ENCODE measurements around the gene LRRC17.
"Not testable (repeated sequence)": the region's sequence is repeated elsewhere in the genome, so short reads cannot be mapped to it uniquely, and the experiment has no call there.

LRRC17 gene

GRCh38 chr7:102897856-102898531, 14.8 kb upstream of the LRRC17 start:
- DNase-seq, result no peak

GRCh38 chr7:102898532-102898859, 14.3 kb upstream of the LRRC17 start:
- DNase-seq, result no peak

- DNase-seq, result not testable (repeated sequence)
Measured at GRCh38 chr7:102902052-102902451, 10.7 kb upstream of the LRRC17 start.

GRCh38 chr7:102903576-102903975, 9.2 kb upstream of the LRRC17 start:
- not testable (repeated sequence) for DNase-seq

GRCh38 chr7:102908676-102909075, 4.1 kb upstream of the LRRC17 start:
- DNase-seq, result no peak

GRCh38 chr7:102913826-102914225, 1.0 kb downstream of the LRRC17 start:
- no peak for DNase-seq

- peak; percentile 72 for DNase-seq
Measured at GRCh38 chr7:102914585-102914984, 1.8 kb downstream of the LRRC17 start.

- peak; percentile 73 for DNase-seq
Measured at GRCh38 chr7:102916426-102916825, 3.6 kb downstream of the LRRC17 start.

- DNase-seq, result peak; percentile 55
Measured at GRCh38 chr7:102916881-102917280, 4.1 kb downstream of the LRRC17 start.

GRCh38 chr7:102917436-102918353, 4.9 kb downstream of the LRRC17 start:
- DNase-seq, result no peak

GRCh38 chr7:102918845-102919244, 6.0 kb downstream of the LRRC17 start:
- DNase-seq, result peak; percentile 45

- DNase-seq, result peak; percentile 73
Measured at GRCh38 chr7:102925976-102926782, 13.4 kb downstream of the LRRC17 start.

- DNase-seq, result peak; percentile 71
Measured at GRCh38 chr7:102926783-102927140, 14.0 kb downstream of the LRRC17 start.

GRCh38 chr7:102927312-102927933, 14.6 kb downstream of the LRRC17 start:
- peak; percentile 78 for DNase-seq

GRCh38 chr7:102931757-102932156, 19.0 kb downstream of the LRRC17 start:
- DNase-seq, result no peak

GRCh38 chr7:102933763-102934162, 21.0 kb downstream of the LRRC17 start:
- DNase-seq, result peak; percentile 97

GRCh38 chr7:102934239-102934638, 21.4 kb downstream of the LRRC17 start:
- no peak for DNase-seq

- DNase-seq, result peak; percentile 48
Measured at GRCh38 chr7:102934701-102935100, 21.9 kb downstream of the LRRC17 start.

- DNase-seq, result peak; percentile 84
Measured at GRCh38 chr7:102935450-102936115, 22.8 kb downstream of the LRRC17 start.

- no peak for DNase-seq
Measured at GRCh38 chr7:102938679-102939078, 25.9 kb downstream of the LRRC17 start.

- DNase-seq, result peak; percentile 43
Measured at GRCh38 chr7:102942181-102942866, 29.5 kb downstream of the LRRC17 start.

Measured in fibroblast of skin of abdomen (primary cell).